ENCODE results near the gene CD48.

GRCh38 chr1:160753594-160753993 is 42.0 kb upstream of the CD48 start:
- TF ChIP-seq EZH2 (IDR thresholded peaks at IDR 0.05; ENCODE audit: insufficient read depth, poor library complexity, severe bottlenecking) (no peak), EZH2phosphoT487 (IDR thresholded peaks at IDR 0.05; ENCODE audit: insufficient read depth, low read depth) (no peak)
